BE2C (cell line): ENCODE data around the gene PIGQ.
A peak's percentile ranks its signal among the peaks of the same experiment; 100 is the strongest.

Experiments
- DNase-seq: peaks from one replicate; pipeline ENCODE4 v3.0.0-alpha.2; 2020
- H3K27me3 ChIP-seq: fragments of 250-450 bp; sonication (Bioruptor Pico); 2 replicates; pipeline ENCODE4 v1.5.1; 2020; ENCODE audit warnings: mild to moderate bottlenecking
- H3K36me3 ChIP-seq: fragments of 250-450 bp; sonication (Bioruptor Pico); 2 replicates; pipeline ENCODE4 v1.5.1; 2020; ENCODE audit warnings: mild to moderate bottlenecking
- H3K4me1 ChIP-seq: fragments of 250-450 bp; sonication (Bioruptor Pico); 2 replicates; pipeline ENCODE4 v1.5.1; 2020
- H3K4me3 ChIP-seq: 2 replicates; pipeline ENCODE4 v1.5.1; 2011; ENCODE audit warnings: low read depth, low read length
- H3K9me3 ChIP-seq: fragments of 250-450 bp; sonication (Bioruptor Pico); 2 replicates; pipeline ENCODE4 v1.5.1; 2020
- TF ChIP-seq, protein P1 (sequence below): IDR thresholded peaks from 2 replicates; pipeline ENCODE4 v1.5.1; 2012; ENCODE audit warnings: mild to moderate bottlenecking, low read depth, low read length

PIGQ gene

GRCh38 chr16:524274-525040 is 45.3 kb upstream of the PIGQ start:
- DNase-seq = peak; percentile 12
- no peaks in the 10 kb centered on the region; the same call in 1 of the 2 replicates for H3K4me1 ChIP-seq
- no peak overlapping the region for H3K4me3 ChIP-seq
- peaks cover 13% of the 10 kb centered on the region for H3K36me3 ChIP-seq
- H3K9me3 ChIP-seq = no peaks in the 10 kb centered on the region
- TF ChIP-seq, protein P1, sequence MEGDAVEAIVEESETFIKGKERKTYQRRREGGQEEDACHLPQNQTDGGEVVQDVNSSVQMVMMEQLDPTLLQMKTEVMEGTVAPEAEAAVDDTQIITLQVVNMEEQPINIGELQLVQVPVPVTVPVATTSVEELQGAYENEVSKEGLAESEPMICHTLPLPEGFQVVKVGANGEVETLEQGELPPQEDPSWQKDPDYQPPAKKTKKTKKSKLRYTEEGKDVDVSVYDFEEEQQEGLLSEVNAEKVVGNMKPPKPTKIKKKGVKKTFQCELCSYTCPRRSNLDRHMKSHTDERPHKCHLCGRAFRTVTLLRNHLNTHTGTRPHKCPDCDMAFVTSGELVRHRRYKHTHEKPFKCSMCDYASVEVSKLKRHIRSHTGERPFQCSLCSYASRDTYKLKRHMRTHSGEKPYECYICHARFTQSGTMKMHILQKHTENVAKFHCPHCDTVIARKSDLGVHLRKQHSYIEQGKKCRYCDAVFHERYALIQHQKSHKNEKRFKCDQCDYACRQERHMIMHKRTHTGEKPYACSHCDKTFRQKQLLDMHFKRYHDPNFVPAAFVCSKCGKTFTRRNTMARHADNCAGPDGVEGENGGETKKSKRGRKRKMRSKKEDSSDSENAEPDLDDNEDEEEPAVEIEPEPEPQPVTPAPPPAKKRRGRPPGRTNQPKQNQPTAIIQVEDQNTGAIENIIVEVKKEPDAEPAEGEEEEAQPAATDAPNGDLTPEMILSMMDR = no peak
- no peaks in the 10 kb centered on the region for H3K27me3 ChIP-seq

GRCh38 chr16:525123-525519 is 44.6 kb upstream of the PIGQ start:
- TF ChIP-seq, protein P1 = no peak
- no peaks in the 10 kb centered on the region for H3K27me3 ChIP-seq
- H3K36me3 ChIP-seq = peaks cover 19% of the 10 kb centered on the region
- no peaks in the 10 kb centered on the region for H3K9me3 ChIP-seq
- H3K4me3 ChIP-seq = no peak overlapping the region
- DNase-seq = no peak
- no peaks in the 10 kb centered on the region; the same call in 1 of the 2 replicates for H3K4me1 ChIP-seq

DNA sequence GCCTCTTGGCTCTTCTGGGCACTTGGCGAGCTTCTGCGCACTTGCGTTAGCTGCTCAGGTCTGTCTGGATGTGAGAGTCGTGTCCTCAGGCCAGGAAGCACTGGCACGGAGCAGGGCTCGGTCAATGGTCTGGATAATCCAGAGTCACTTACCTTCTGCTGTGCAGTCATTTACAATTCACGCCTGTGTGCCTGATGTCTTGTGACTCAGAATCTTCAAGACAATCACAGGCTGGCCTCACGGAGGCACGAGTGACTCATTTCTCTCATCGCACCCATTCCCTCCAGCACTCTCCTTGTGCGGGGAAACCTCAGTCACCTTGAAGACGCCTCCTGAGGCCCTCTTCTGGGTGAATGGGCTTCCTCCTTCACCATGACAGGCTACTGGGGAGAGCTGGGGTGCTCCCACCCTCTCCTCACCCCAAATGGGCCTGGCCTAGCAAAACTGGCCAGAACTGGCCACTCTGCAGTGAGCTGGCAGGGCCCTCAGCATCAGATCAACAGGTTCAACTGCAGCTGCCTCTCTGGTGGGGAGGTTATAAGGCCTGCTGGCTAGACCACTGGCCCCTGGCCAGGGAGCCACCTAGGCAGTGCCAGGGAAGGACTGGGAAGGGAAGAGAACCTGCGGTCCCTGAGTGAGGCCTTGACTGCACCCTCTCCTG is 44.1 kb upstream of the PIGQ start:
- no peaks in the 10 kb centered on the region for H3K27me3 ChIP-seq
- DNase-seq = peak; percentile 33
- no peaks in the 10 kb centered on the region for H3K9me3 ChIP-seq
- peak overlapping the region; percentile 90 for H3K4me3 ChIP-seq
- TF ChIP-seq, protein P1 = no peak
- H3K36me3 ChIP-seq = peaks cover 14% of the 10 kb centered on the region
- no peaks in the 10 kb centered on the region; the same call in 1 of the 2 replicates for H3K4me1 ChIP-seq

GRCh38 chr16:526181-527014 is 43.4 kb upstream of the PIGQ start:
- peaks cover 12% of the 10 kb centered on the region for H3K36me3 ChIP-seq
- no peaks in the 10 kb centered on the region for H3K27me3 ChIP-seq
- H3K4me1 ChIP-seq = no peaks in the 10 kb centered on the region; the same call in 1 of the 2 replicates
- H3K4me3 ChIP-seq = peak overlapping the region; percentile 90
- no peaks in the 10 kb centered on the region for H3K9me3 ChIP-seq
- TF ChIP-seq, protein P1 = no peak
- peak; percentile 75 for DNase-seq

DNA sequence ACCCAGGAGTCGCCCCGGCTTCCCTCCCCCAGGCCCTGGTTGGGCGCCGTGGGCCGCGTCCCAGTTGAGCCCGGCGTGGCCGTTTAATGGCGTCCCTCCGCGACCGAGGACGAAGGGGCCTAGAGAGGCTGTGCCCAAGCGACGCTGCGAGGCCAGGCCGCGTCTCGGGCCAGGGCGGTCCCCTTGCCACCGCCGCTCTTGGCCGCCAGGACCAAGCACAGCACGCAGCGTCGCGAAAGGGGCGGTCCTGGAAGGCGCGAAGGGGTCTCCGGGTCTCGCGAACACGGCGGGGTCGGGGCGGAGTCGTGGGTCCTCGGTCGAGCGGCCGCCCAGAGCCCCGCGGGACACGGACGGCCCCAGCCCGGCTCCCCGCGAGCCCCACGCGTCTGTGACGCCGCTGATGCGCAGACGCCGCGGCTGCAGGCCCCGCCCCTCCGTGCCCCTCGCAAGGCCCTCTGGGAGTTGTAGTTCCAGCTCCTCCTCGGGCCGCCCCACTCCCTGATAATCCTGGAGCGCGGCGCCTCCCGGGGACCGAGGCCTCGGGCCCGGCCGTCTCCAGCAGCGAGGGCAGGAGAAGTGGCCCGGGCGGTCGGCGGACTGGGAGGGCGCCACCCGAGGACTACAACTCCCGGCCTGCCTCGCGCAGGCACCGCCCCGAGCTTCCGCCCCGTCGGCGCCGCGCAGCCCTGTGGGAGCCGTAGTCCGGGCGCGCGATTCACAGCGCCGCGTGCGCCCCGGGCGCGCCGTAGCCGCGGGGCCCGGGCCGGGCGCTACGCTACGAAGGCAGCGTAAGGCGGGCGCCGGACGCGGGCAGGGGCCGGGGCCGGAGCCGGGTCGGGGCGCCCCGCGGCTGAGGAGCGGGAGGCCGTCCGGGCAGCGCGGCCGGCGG is 42.5 kb upstream of the PIGQ start, which contains the start of gene CAPN15:
Gene CAPN15 (plus strand): TSS at position 698 of the 889 bp plus-strand sequence. CDS start 19,127 bp downstream, outside the sequence.
- Histone ChIP-seq H3K27me3 (no peaks in the 10 kb centered on the region), H3K4me3 (peak within 1 kb of the TSS; percentile 90), H3K36me3 (peaks cover 12% of the 10 kb centered on the region), H3K9me3 (no peaks in the 10 kb centered on the region), H3K4me1 (no peaks in the 10 kb centered on the region; the same call in 1 of the 2 replicates)
- DNase-seq = peak; percentile 93
- TF ChIP-seq, protein P1 = no peak
